Measurements from ENCODE around the gene SCRN2. TPM values are rescaled to one million over a fixed set of nuclear protein-coding genes. Genes with fewer than 3 reads are reported as not detected.
A peak's percentile ranks its signal among the peaks of the same experiment; 100 is the strongest.

Gene SCRN2
- total RNA-seq, 1 experiment from 2014 or later = 39.5 TPM

- Histone ChIP-seq H3K9me3 (replicated peaks) (no peaks in the 10 kb centered on the region), H3K27me3 (replicated peaks) (no peaks in the 10 kb centered on the region), H3K4me1 (replicated peaks) (peaks cover 11% of the 10 kb centered on the region), H3K36me3 (peaks cover 64% of the 10 kb centered on the region), H3K27ac (no peak overlapping the region), H3K4me3 (no peak overlapping the region)
- DNase-seq (ENCODE audit: low read depth in 1 of 2, low spot score in 2 of 2) = no peak
These were observed 24.1 kb downstream of the SCRN2 start for GRCh38 chr17:47816947-47817346.

GRCh38 chr17:47816111-47816735 lies 24.9 kb downstream of the SCRN2 start:
- H3K4me3 ChIP-seq = no peak overlapping the region
- no peaks in the 10 kb centered on the region for H3K9me3 ChIP-seq (replicated peaks)
- H3K27me3 ChIP-seq (replicated peaks) = no peaks in the 10 kb centered on the region
- no peak for DNase-seq (ENCODE audit: low read depth in 1 of 2, low spot score in 2 of 2)
- H3K36me3 ChIP-seq = peaks cover 64% of the 10 kb centered on the region
- H3K4me1 ChIP-seq (replicated peaks) = peaks cover 5% of the 10 kb centered on the region; the same call in 1 of the 2 replicates
- no peak overlapping the region for H3K27ac ChIP-seq

DNA sequence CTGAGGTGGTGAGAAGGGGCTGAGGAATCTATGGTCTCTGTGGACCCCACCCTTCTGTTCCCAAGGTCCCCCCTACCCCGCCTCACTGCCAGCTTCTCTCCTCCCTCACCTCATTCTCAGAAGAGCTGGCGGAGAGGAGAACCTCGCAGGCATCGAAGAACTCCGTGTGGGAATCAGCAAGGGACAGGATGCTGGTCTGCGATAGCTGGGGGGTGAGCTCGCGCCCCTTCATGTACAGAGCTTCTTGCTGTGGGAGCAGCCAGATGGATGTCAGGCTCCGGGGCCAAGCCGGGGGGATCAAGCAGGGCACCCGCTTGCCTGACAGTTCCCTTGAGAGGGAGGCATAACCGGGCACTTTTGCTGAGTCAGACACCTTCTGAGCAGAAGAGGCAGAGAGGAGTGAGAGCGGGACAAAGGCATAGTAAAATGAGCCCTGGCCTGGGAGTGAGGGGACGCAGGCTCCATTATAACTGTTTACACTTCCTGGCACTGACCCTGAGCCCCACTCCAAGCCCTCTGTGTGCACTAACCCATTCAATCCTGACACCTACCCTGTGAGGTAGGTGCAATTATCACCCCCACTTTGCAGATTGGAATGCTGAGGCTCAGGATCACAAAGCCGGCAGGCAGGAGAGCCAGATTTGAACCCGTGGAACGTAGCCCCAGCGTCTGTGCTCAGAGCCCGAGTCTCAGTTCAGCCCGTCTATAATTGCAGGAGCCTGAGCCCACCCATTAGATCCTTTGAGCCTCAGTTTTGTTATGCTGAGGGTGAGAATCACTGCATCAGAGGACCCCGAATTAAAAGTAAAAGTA lies 25.8 kb downstream of the SCRN2 start:
- peak in 1 of 2 experiments; percentile 45 for DNase-seq (ENCODE audit: low read depth in 1 of 2, low spot score in 2 of 2)
- Histone ChIP-seq H3K9me3 (replicated peaks) (no peaks in the 10 kb centered on the region), H3K4me1 (replicated peaks) (peaks cover 5% of the 10 kb centered on the region), H3K27ac (no peak overlapping the region), H3K4me3 (no peak overlapping the region), H3K36me3 (peaks cover 70% of the 10 kb centered on the region), H3K27me3 (replicated peaks) (no peaks in the 10 kb centered on the region)

GRCh38 chr17:47813512-47814031 lies 27.5 kb downstream of the SCRN2 start:
- Histone ChIP-seq H3K27ac (no peak overlapping the region), H3K4me1 (replicated peaks) (peaks cover 10% of the 10 kb centered on the region), H3K4me3 (no peak overlapping the region), H3K9me3 (replicated peaks) (no peaks in the 10 kb centered on the region), H3K36me3 (peaks cover 75% of the 10 kb centered on the region), H3K27me3 (replicated peaks) (no peaks in the 10 kb centered on the region)
- DNase-seq (ENCODE audit: low read depth in 1 of 2, low spot score in 2 of 2) = peak in 1 of 2 experiments; percentile 41

- Histone ChIP-seq H3K27ac (no peak overlapping the region), H3K9me3 (replicated peaks) (no peaks in the 10 kb centered on the region), H3K4me3 (no peak overlapping the region), H3K4me1 (replicated peaks) (peaks cover 10% of the 10 kb centered on the region), H3K27me3 (replicated peaks) (no peaks in the 10 kb centered on the region), H3K36me3 (peaks cover 75% of the 10 kb centered on the region)
- no peak for DNase-seq (ENCODE audit: low read depth in 1 of 2, low spot score in 2 of 2)
These were observed 28.0 kb downstream of the SCRN2 start for GRCh38 chr17:47813077-47813476.

GRCh38 chr17:47812146-47812920 lies 28.7 kb downstream of the SCRN2 start:
- Histone ChIP-seq H3K4me1 (replicated peaks) (peaks cover 10% of the 10 kb centered on the region), H3K36me3 (peaks cover 74% of the 10 kb centered on the region)
- no peak for DNase-seq (ENCODE audit: low read depth in 1 of 2, low spot score in 2 of 2)

GRCh38 chr17:47811709-47812108 lies 29.4 kb downstream of the SCRN2 start:
- H3K36me3 ChIP-seq = peaks cover 71% of the 10 kb centered on the region
- H3K27ac ChIP-seq = no peak overlapping the region

More at GRCh38 chr17:47812146-47812920, 28.7 kb downstream of the SCRN2 start:
- H3K27ac ChIP-seq = no peak overlapping the region
- H3K4me3 ChIP-seq = no peak overlapping the region
- H3K27me3 ChIP-seq (replicated peaks) = no peaks in the 10 kb centered on the region
- H3K9me3 ChIP-seq (replicated peaks) = no peaks in the 10 kb centered on the region

GRCh38 chr17:47810901-47811635 lies 30.0 kb downstream of the SCRN2 start:
- H3K27me3 ChIP-seq (replicated peaks) = no peaks in the 10 kb centered on the region
- H3K27ac ChIP-seq = no peak overlapping the region
- no peak overlapping the region for H3K4me3 ChIP-seq
- no peak for DNase-seq (ENCODE audit: low read depth in 1 of 2, low spot score in 2 of 2)
- H3K36me3 ChIP-seq = peaks cover 64% of the 10 kb centered on the region
- H3K4me1 ChIP-seq (replicated peaks) = peaks cover 10% of the 10 kb centered on the region
- no peaks in the 10 kb centered on the region for H3K9me3 ChIP-seq (replicated peaks)

More at GRCh38 chr17:47811709-47812108, 29.4 kb downstream of the SCRN2 start:
- DNase-seq (ENCODE audit: low read depth in 1 of 2, low spot score in 2 of 2) = no peak
- Histone ChIP-seq H3K27me3 (replicated peaks) (no peaks in the 10 kb centered on the region), H3K4me1 (replicated peaks) (peaks cover 10% of the 10 kb centered on the region), H3K9me3 (replicated peaks) (no peaks in the 10 kb centered on the region), H3K4me3 (no peak overlapping the region)

- DNase-seq (ENCODE audit: low read depth in 1 of 2, low spot score in 2 of 2) = peak; percentile 62 to 63
- Histone ChIP-seq H3K36me3 (peaks cover 57% of the 10 kb centered on the region), H3K4me1 (replicated peaks) (peaks cover 10% of the 10 kb centered on the region), H3K27ac (no peak overlapping the region; the same call in 1 of the 2 replicates), H3K9me3 (replicated peaks) (no peaks in the 10 kb centered on the region), H3K27me3 (replicated peaks) (no peaks in the 10 kb centered on the region), H3K4me3 (no peak overlapping the region)
These were observed 30.8 kb downstream of the SCRN2 start for GRCh38 chr17:47810200-47810821.

DNA sequence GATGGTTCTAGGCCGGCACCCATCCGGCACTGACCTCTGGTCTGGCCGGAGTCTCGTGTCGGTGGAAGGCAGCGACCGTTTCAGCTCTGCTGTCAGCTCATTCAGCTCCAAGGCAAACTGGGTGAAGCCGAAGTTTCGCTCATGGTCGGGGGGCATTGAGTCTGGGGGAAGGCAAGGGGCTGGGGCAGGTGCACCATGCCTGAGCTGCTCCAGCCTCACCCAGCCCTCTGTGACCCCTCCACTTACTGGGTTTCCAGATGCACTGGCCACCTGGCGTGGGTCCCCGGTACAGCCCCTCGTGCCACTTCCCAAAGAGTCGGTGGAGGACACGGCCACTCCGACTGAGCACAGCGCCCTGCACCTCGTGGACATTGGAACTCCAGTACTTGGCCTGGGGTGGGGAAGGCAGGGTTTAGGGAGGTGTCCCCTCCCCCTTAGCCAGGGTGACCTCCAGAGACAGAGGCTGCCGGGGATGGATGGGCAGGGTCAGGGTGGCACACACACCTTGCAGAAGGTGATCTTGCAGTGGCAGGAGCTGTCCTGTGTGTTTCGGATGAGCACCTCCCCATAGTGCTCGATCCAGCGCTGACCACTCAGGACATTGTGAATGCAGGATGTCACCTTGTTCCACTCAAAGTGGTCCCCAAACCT lies 32.1 kb downstream of the SCRN2 start:
- Histone ChIP-seq H3K9me3 (replicated peaks) (no peaks in the 10 kb centered on the region), H3K27ac (no peak overlapping the region), H3K36me3 (peaks cover 46% of the 10 kb centered on the region), H3K27me3 (replicated peaks) (no peaks in the 10 kb centered on the region), H3K4me3 (no peak overlapping the region), H3K4me1 (replicated peaks) (peaks cover 10% of the 10 kb centered on the region)
- DNase-seq (ENCODE audit: low read depth in 1 of 2, low spot score in 2 of 2) = no peak

- no peak for DNase-seq (ENCODE audit: low read depth in 1 of 2, low spot score in 2 of 2)
- Histone ChIP-seq H3K27me3 (replicated peaks) (no peaks in the 10 kb centered on the region), H3K36me3 (peaks cover 40% of the 10 kb centered on the region), H3K9me3 (replicated peaks) (no peaks in the 10 kb centered on the region), H3K27ac (no peak overlapping the region), H3K4me1 (replicated peaks) (peaks cover 10% of the 10 kb centered on the region), H3K4me3 (no peak overlapping the region)
These were observed 32.8 kb downstream of the SCRN2 start for GRCh38 chr17:47808036-47808829.

- H3K9me3 ChIP-seq (replicated peaks) = no peaks in the 10 kb centered on the region
- peaks cover 34% of the 10 kb centered on the region for H3K36me3 ChIP-seq
- H3K4me1 ChIP-seq (replicated peaks) = peaks cover 10% of the 10 kb centered on the region
- DNase-seq (ENCODE audit: low read depth in 1 of 2, low spot score in 2 of 2) = no peak
- H3K27ac ChIP-seq = no peak overlapping the region
- H3K27me3 ChIP-seq (replicated peaks) = no peaks in the 10 kb centered on the region
- no peak overlapping the region for H3K4me3 ChIP-seq
These were observed 33.7 kb downstream of the SCRN2 start for GRCh38 chr17:47807421-47807820.

Data from SJSA1 (cell line).